Transverse colon (tissue), 4 donors: ENCODE data around the gene ILDR1. TPM values are rescaled to one million over a fixed set of nuclear protein-coding genes. Genes with fewer than 3 reads are reported as not detected.

Source experiments
- DNase-seq: peaks from one replicate; pipeline ENCODE4 v3.0.0-alpha.2; 2019
- H3K27ac ChIP-seq, 4 donors: fragments of 200-600 bp; sonication (generic); 2 replicates each; pipeline ENCODE4 v1.5.1; 2016 to 2018; ENCODE audit warnings: inconsistent platforms in 4 of 4
- H3K27me3 ChIP-seq: fragments of 200-600 bp; sonication (generic); 2 replicates; pipeline ENCODE4 v1.5.1; 2017; ENCODE audit warnings: inconsistent platforms
- H3K36me3 ChIP-seq, 4 donors: fragments of 200-600 bp; sonication (generic); 2 replicates each; pipeline ENCODE4 v1.5.1; 2017 to 2019; ENCODE audit warnings: inconsistent platforms in 4 of 4
- H3K4me1 ChIP-seq, 4 donors: fragments of 200-600 bp; sonication (generic); 2 replicates each; pipeline ENCODE4 v1.5.1; 2017 to 2020; ENCODE audit warnings: inconsistent platforms in 4 of 4
- H3K4me3 ChIP-seq, 4 donors: fragments of 200-600 bp; sonication (generic); 1 replicate in 1 of 4; 2 replicates in 3 of 4; pipeline versions ENCODE4 v1.5.1 to v1.6.1; 2017 to 2019; ENCODE audit warnings: inconsistent platforms in 4 of 4
- H3K9me3 ChIP-seq, 2 donors: fragments of 200-600 bp; sonication (generic); 2 replicates each; pipeline ENCODE4 v1.5.1; 2017 to 2019; ENCODE audit warnings: inconsistent platforms in 2 of 2
- EP300 ChIP-seq: sonication (generic); formaldehyde crosslinking; IDR thresholded peaks from one replicate; pipeline ENCODE4 v1.6.1; 2017; ENCODE audit warnings: antibody characterized with exemption, low read depth
- POLR2A ChIP-seq: fragments of 450-650 bp; IDR thresholded peaks from one replicate; pipeline ENCODE4 v1.6.1; 2016; ENCODE audit warnings: antibody characterized with exemption, mild to moderate bottlenecking, moderate library complexity
- POLR2AphosphoS5 ChIP-seq, 3 donors: sonication (generic); formaldehyde crosslinking; IDR thresholded peaks; one replicate each; pipeline ENCODE4 v1.6.1; 2016; ENCODE audit warnings: antibody characterized with exemption in 3 of 3
- WGBS, 2 donors: methylation state at CpG; one replicate each; pipeline ENCODE4 v1.1.5; 2018; ENCODE audit warnings: low coverage in 1 of 2; 5-methylcytosine and 5-hydroxymethylcytosine counted together
- in situ Hi-C, 4 donors: fragments of 200-750 bp; cut with MboI; loops; one replicate each; pipeline versions ENCODE4 v1.15.0 to v1.15.1; 2017; ENCODE audit warnings: low sequenced_read_pairs in 3 of 4, low pct_ligation_motif_present in 1 of 4, low pct_unique_long_range_greater_than_20kb in 1 of 4
- intact Hi-C: fragments of 100-400 bp; cut with DNase I; formaldehyde crosslinking; loops from one replicate; pipeline ENCODE4 v1.15.1; 2023; ENCODE audit warnings: low total_unique reads
- total RNA-seq, 4 donors: library from RNA; depleted of rRNA; stranded (reverse); fragments of >200 nt; gene quantifications; one replicate each; pipeline ENCODE4 v1.1.0, GENCODE V29; 2016
- TF ChIP-seq, protein P1 (sequence below), 5 experiments: fragments of 200-600 bp in 3 of 5; fragments of 450-650 bp in 2 of 5; sonication (generic) in 3 of 5; IDR thresholded peaks; 1 replicate in 2 of 5; 2 replicates in 3 of 5; pipeline ENCODE4 v1.5.1; 2016 to 2017; ENCODE audit warnings: antibody characterized with exemption in 5 of 5, inconsistent platforms in 3 of 5, mild to moderate bottlenecking in 2 of 5, moderate library complexity in 1 of 5

Gene ILDR1
- total RNA-seq, 4 donors from 2014 or later = 13.8 to 27.7 (median 21.5) TPM

DNA sequence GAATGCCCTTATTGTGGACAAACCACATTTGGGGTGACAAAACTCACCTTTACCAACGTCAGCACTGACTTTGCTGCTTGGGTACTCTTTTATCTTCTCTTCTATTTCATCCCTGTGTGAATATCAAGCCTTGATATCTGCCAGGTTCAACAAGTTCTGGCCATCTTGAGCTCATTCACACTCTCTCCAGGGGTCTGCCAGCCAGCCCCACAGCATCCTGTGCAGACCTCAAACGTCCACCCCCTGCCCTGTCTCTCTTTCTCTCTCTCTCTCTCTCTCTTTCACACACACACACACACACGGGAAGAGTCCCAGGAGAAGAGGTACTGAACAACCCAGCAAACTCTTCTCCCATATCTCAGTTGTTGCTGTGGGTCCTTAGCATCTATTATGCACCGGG is 10.7 kb downstream of the ILDR1 start:
- 45 to 67% methylated on average over 3 to 4 of the region's 4 CpGs for WGBS, 2 donors
- Histone ChIP-seq H3K4me1 (peaks cover 0 to 11% (median 4%) of the 10 kb centered on the region in 4 donors), H3K4me3 (no peak overlapping the region), H3K27me3 (no peaks in the 10 kb centered on the region), H3K27ac (no peak overlapping the region), H3K9me3 (no peaks in the 10 kb centered on the region), H3K36me3 (no peaks in the 10 kb centered on the region)
- TF ChIP-seq, protein P1, sequence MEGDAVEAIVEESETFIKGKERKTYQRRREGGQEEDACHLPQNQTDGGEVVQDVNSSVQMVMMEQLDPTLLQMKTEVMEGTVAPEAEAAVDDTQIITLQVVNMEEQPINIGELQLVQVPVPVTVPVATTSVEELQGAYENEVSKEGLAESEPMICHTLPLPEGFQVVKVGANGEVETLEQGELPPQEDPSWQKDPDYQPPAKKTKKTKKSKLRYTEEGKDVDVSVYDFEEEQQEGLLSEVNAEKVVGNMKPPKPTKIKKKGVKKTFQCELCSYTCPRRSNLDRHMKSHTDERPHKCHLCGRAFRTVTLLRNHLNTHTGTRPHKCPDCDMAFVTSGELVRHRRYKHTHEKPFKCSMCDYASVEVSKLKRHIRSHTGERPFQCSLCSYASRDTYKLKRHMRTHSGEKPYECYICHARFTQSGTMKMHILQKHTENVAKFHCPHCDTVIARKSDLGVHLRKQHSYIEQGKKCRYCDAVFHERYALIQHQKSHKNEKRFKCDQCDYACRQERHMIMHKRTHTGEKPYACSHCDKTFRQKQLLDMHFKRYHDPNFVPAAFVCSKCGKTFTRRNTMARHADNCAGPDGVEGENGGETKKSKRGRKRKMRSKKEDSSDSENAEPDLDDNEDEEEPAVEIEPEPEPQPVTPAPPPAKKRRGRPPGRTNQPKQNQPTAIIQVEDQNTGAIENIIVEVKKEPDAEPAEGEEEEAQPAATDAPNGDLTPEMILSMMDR (IDR thresholded peaks at IDR 0.05) = no peak
- no peak for TF ChIP-seq POLR2AphosphoS5 (IDR thresholded peaks at IDR 0.05)
- no peak for TF ChIP-seq EP300
- no peak for TF ChIP-seq POLR2A
- intact Hi-C loops = no loop called here
- in situ Hi-C loops = no loop called here
- DNase-seq = no peak

GRCh38 chr3:122010506-122010905 is 11.5 kb downstream of the ILDR1 start:
- no peak for DNase-seq
- no peak overlapping the region for H3K27ac ChIP-seq
- peaks cover 0 to 11% (median 4%) of the 10 kb centered on the region in 4 donors for H3K4me1 ChIP-seq
- WGBS, 2 donors = 66 to 79% methylated on average over 2 of the region's 2 CpGs
- no peaks in the 10 kb centered on the region for H3K27me3 ChIP-seq
- H3K4me3 ChIP-seq = no peak overlapping the region
- in situ Hi-C loops (no loop called here), intact Hi-C loops (no loop called here)
- H3K9me3 ChIP-seq = no peaks in the 10 kb centered on the region
- no peaks in the 10 kb centered on the region for H3K36me3 ChIP-seq
- TF ChIP-seq POLR2A (no peak), POLR2AphosphoS5 (IDR thresholded peaks at IDR 0.05) (no peak)
- TF ChIP-seq, protein P1 (IDR thresholded peaks at IDR 0.05) = no peak

DNA sequence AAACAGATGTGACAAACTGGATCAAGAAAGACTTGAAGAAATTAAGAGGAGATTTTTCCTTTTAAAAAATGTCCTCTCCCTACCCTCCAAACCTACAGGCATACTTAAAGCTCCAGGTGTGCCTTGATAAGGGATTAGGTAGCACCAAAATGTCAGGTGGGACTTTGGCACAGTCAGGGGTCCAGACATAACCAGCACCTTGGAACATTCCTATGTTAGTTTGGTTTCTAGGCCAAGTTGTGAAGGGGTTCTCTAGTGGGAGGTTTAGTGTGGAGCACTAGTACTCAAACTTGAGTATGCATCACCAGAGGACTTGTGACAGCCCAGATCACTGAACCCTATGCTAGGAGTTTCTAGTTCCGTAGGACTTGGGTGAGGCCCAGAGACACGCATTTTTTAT is 13.9 kb downstream of the ILDR1 start:
- WGBS, 2 donors = 100% methylated on average over 2 of the region's 2 CpGs
- Histone ChIP-seq H3K9me3 (no peaks in the 10 kb centered on the region), H3K27ac (no peak overlapping the region), H3K4me3 (no peak overlapping the region), H3K27me3 (no peaks in the 10 kb centered on the region), H3K36me3 (no peaks in the 10 kb centered on the region), H3K4me1 (peaks cover 0 to 12% (median 2%) of the 10 kb centered on the region in 4 donors)
- intact Hi-C loops = no loop called here
- no peak for DNase-seq
- in situ Hi-C loops = no loop called here
- no peak for TF ChIP-seq POLR2AphosphoS5 (IDR thresholded peaks at IDR 0.05)
- no peak for TF ChIP-seq EP300
- TF ChIP-seq, protein P1 (IDR thresholded peaks at IDR 0.05) = no peak
- TF ChIP-seq POLR2A = no peak

- no peaks in the 10 kb centered on the region for H3K27me3 ChIP-seq
- H3K9me3 ChIP-seq = no peaks in the 10 kb centered on the region
- no peak overlapping the region for H3K4me3 ChIP-seq
- in situ Hi-C loops (no loop called here), intact Hi-C loops (no loop called here)
- peaks cover 4 to 16% (median 7%) of the 10 kb centered on the region in 4 donors for H3K4me1 ChIP-seq
- DNase-seq = no peak
- no peak for TF ChIP-seq POLR2AphosphoS5 (IDR thresholded peaks at IDR 0.05)
- TF ChIP-seq EP300 = no peak
- TF ChIP-seq, protein P1 (IDR thresholded peaks at IDR 0.05) = no peak
- TF ChIP-seq POLR2A = no peak
- no peak overlapping the region for H3K27ac ChIP-seq
- H3K36me3 ChIP-seq = no peaks in the 10 kb centered on the region
- 67 to 91% methylated on average over 1 to 2 of the region's 2 CpGs for WGBS, 2 donors
Observed at GRCh38 chr3:122006267-122006666, 15.8 kb downstream of the ILDR1 start.
